ENCODE data around the gene ARL6IP4.

DNA sequence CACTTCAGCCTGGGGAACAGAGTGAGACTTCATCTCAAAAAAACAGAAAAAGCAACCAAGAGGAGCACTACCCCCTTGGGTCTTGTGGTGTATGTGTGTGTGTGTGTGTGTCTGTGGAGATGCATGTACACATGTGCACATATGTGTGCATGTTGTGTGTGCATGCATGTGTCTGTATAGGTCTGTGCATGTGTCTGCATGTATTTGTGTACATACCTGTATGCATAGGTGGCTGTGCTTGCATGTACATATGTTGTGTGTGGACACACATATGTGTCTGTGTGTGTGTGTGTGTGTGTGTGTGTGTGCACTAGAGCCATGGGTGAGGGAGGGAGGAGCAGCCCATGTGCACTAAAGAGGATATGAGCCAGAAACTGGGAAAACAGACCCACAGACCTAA lies 49.1 kb downstream of the ARL6IP4 start:
- TF ChIP-seq, protein P1, sequence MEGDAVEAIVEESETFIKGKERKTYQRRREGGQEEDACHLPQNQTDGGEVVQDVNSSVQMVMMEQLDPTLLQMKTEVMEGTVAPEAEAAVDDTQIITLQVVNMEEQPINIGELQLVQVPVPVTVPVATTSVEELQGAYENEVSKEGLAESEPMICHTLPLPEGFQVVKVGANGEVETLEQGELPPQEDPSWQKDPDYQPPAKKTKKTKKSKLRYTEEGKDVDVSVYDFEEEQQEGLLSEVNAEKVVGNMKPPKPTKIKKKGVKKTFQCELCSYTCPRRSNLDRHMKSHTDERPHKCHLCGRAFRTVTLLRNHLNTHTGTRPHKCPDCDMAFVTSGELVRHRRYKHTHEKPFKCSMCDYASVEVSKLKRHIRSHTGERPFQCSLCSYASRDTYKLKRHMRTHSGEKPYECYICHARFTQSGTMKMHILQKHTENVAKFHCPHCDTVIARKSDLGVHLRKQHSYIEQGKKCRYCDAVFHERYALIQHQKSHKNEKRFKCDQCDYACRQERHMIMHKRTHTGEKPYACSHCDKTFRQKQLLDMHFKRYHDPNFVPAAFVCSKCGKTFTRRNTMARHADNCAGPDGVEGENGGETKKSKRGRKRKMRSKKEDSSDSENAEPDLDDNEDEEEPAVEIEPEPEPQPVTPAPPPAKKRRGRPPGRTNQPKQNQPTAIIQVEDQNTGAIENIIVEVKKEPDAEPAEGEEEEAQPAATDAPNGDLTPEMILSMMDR (conservative IDR thresholded peaks at IDR 0.05), result no peak
- TF ChIP-seq EZH2 (IDR thresholded peaks at IDR 0.05; ENCODE audit: low read depth), result no peak
